ENCODE results near the gene TSHR.

Gene TSHR

DNA sequence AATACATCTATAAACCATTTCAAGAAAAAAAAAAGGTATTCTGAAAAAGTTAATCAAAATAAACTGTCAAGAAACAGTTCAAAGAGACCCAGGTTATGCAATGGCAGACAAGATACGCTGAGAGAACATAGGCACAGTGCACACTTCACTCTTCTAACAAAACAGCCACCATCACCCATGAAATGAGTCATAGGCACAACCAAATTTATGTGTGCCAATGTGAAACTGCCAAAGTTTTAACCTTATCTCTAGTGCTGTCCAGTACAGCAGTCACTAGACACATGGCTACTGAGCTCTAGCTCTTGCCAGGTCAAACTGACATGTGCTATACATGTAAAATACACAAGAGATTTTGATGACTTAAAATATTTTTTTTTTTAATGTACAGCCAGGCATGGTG is 15.3 kb upstream of the TSHR start:
- no peak for DNase-seq (ENCODE audit: low read depth)
- TF ChIP-seq, protein P1, sequence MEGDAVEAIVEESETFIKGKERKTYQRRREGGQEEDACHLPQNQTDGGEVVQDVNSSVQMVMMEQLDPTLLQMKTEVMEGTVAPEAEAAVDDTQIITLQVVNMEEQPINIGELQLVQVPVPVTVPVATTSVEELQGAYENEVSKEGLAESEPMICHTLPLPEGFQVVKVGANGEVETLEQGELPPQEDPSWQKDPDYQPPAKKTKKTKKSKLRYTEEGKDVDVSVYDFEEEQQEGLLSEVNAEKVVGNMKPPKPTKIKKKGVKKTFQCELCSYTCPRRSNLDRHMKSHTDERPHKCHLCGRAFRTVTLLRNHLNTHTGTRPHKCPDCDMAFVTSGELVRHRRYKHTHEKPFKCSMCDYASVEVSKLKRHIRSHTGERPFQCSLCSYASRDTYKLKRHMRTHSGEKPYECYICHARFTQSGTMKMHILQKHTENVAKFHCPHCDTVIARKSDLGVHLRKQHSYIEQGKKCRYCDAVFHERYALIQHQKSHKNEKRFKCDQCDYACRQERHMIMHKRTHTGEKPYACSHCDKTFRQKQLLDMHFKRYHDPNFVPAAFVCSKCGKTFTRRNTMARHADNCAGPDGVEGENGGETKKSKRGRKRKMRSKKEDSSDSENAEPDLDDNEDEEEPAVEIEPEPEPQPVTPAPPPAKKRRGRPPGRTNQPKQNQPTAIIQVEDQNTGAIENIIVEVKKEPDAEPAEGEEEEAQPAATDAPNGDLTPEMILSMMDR (conservative IDR thresholded peaks at IDR 0.05; ENCODE audit: control insufficient read depth, insufficient read depth, low read depth, low read length) = no peak
- no peak overlapping the region for H3K4me3 ChIP-seq (ENCODE audit: control insufficient read depth, low read depth, low read length)

DNA sequence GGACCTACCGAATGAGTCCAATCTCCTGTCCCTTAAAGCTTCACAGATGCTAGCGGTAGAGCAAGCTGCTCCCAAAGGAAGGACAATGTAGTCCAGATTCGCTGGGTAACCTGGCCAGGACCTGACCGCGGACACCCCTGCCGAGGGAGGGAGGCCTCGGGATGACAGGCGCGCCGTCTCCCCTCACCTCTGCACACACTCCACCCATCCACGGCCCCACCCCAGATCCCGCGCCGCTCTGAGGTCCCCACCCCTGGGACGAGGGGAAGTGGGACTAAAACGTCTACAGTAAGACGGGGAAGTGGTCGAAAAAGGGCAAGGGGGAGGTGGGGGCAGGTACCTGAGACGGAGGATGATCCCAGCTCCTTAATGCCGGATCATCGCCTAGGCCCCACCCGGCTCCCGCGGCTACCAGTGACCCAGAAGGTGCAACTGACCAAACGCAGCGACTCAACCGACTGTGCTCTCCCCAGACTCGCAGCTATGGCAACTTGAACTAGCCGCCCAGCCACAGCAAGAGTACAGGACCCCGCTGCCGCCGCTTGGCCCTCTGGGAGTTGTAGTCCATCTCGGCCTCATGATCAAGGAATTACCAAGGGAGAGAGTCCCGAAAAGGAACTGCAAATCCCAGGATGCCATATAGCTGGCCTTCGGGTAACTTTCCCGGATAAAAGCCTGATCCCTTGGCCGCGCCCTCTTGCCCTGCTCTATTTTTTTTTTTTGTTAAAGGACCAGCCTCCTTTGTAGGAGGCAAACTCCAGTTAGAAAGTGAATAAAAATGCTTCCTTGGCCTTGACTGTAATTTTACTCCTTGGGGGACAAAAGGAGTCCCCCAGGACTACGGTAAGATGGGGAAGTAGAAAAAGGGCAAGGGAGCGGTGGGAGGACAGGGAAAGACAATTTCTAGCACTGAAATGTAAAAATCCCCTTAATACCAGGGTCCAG is 13.9 kb upstream of the TSHR start, which contains the start of gene CEP128:
TSS of gene CEP128 (minus strand) at position 498 of the 945 bp plus-strand sequence.
- TF ChIP-seq, protein P1 (conservative IDR thresholded peaks at IDR 0.05; ENCODE audit: control insufficient read depth, insufficient read depth, low read depth, low read length) = no peak
- peak within 1 kb of the TSS; percentile 91 for H3K4me3 ChIP-seq (ENCODE audit: control insufficient read depth, low read depth, low read length)
- peak; percentile 98 for DNase-seq (ENCODE audit: low read depth)

DNA sequence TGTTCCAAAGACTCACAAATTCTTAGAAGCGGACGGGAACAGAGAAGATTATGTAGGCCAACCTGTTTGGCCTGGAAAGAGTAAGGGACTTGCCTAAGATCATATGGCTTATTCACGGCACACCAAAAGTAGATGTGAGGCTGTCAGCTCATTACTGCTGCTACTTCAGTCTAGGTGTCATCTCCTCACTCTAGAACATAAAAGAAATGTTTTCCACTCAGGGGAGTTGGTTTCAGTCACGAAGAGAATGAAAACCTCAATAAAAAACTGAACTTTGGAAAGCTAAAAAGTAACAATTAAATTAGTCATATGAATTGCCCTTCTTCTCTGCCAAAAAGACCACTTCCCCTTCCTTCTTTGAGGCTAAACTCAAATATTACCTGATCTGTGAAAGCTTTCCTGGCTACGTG is 13.2 kb upstream of the TSHR start:
- peak overlapping the region; percentile 44 for H3K4me3 ChIP-seq (ENCODE audit: control insufficient read depth, low read depth, low read length)
- TF ChIP-seq, protein P1 (conservative IDR thresholded peaks at IDR 0.05; ENCODE audit: control insufficient read depth, insufficient read depth, low read depth, low read length) = no peak
- no peak for DNase-seq (ENCODE audit: low read depth)

DNA sequence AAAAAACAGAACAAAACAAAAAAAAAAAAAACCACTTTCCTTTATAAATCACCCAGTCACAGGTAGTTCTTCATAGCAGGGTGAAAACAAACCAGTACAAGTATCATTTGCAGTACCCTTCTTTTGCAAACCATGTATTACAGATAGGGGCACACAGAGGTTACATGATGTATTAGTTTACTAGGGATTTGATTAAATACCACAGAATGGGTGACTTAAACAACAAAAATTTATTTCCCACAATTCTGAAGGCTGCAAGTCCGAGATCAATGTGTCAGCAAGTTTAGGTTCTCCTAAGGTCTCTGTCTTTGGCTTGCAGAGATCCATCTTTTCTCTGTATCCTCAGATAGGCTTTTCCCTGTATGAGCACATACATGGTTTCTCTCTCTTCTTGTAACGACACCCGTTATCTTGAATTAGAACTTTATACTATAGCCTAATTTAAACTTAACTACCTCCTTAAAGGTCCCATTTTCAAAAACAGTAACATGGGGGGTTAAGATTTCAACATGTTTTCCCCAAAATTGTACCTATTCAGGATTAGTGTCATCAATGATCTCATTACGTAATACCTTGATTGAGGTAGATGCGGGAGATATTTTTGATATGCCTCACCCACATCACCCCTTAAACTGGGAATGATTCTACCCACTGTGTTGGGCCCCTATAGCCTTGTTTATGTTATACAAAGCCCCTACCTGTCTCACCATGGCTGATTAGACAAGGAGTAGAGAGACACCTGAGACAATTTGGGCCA is 10.4 kb upstream of the TSHR start:
- no peak overlapping the region for H3K4me3 ChIP-seq (ENCODE audit: control insufficient read depth, low read depth, low read length)
- TF ChIP-seq, protein P1 (conservative IDR thresholded peaks at IDR 0.05; ENCODE audit: control insufficient read depth, insufficient read depth, low read depth, low read length) = no peak
- peak; percentile 42 for DNase-seq (ENCODE audit: low read depth)

DNA sequence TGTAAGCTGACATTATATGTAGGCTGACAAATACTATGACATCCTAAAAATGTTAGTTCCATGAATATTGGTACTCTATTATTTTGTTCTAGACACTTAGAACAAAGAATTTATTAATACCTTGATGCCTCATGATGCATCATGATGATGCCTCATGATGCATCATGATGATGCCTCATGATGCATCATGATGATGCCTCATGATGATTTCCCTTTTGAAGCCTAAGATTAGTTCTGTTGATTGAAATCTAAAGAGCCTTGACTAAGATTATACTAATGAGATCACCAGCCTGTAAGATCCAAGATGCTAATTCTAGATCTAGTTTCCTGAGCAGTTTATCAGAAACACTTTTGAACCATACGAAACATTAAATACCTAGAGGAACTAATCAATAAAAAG is 9.2 kb upstream of the TSHR start:
- DNase-seq (ENCODE audit: low read depth) = peak; percentile 72
- TF ChIP-seq, protein P1 (conservative IDR thresholded peaks at IDR 0.05; ENCODE audit: control insufficient read depth, insufficient read depth, low read depth, low read length) = no peak
- H3K4me3 ChIP-seq (ENCODE audit: control insufficient read depth, low read depth, low read length) = no peak overlapping the region

DNA sequence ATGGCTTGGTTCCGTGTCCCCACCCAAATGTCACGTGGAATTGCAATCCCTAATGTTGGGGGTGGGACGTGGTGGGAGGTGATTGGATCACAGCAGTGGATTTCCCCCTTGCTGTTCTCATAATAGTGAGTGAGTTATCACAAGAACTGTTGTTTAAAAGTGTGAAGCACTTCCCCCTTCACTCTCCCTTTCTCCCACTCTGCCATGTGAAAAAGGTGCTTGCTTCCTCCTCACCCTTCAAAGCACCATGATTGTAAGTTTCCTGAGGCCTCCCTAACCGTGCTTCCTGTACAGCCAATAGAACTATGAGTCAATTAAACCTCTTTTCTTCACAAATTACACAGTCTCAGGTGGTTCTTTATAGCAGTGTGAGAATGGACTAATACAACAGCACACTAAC is 8.6 kb upstream of the TSHR start:
- TF ChIP-seq, protein P1 (conservative IDR thresholded peaks at IDR 0.05; ENCODE audit: control insufficient read depth, insufficient read depth, low read depth, low read length) = no peak
- no peak for DNase-seq (ENCODE audit: low read depth)
- no peak overlapping the region for H3K4me3 ChIP-seq (ENCODE audit: control insufficient read depth, low read depth, low read length)
